K562 (cell line): ENCODE measurements around the gene CC2D2B. TPM values are rescaled to one million over a fixed set of nuclear protein-coding genes. Genes with fewer than 3 reads are reported as not detected.

Source experiments
- AFF1 ChIP-seq, 2 experiments: fragments of 450-650 bp; IDR thresholded peaks; 2 replicates each; pipeline ENCODE4 v1.6.1; 2018; ENCODE audit warnings: mild to moderate bottlenecking in 2 of 2, low read depth in 1 of 2; ENCODE audit not compliant: partially characterized antibody in 2 of 2
- ATF7 ChIP-seq: fragments of 450-650 bp; IDR thresholded peaks from 2 replicates; pipeline ENCODE4 v1.7.1; 2014; ENCODE audit warnings: mild to moderate bottlenecking, moderate library complexity
- CREB3L1 ChIP-seq: fragments of 450-650 bp; IDR thresholded peaks from 2 replicates; pipeline ENCODE4 v1.6.1; 2014; ENCODE audit warnings: low read depth, mild to moderate bottlenecking, moderate library complexity, borderline replicate concordance
- CTCF ChIP-seq, 3 experiments: IDR thresholded peaks in 2 of 3; conservative IDR thresholded peaks in 1 of 3; 2 replicates each; pipeline ENCODE4 v1.5.1; 2011 to 2012; ENCODE audit warnings: low read length in 3 of 3, mild to moderate bottlenecking in 3 of 3, control low read depth in 2 of 3, improper control_type of control experiment in 1 of 3, inconsistent platforms in 1 of 3, low read depth in 1 of 3, mixed read lengths in 1 of 3, moderate library complexity in 1 of 3; ENCODE audit not compliant: insufficient read depth in 2 of 3
- ETS1 ChIP-seq: conservative IDR thresholded peaks from 2 replicates; pipeline ENCODE4 v1.6.1; 2011; ENCODE audit warnings: low read depth, mild to moderate bottlenecking, low read length; ENCODE audit not compliant: control insufficient read depth
- GABPB2 ChIP-seq: fragments of 250-450 bp; sonication (Bioruptor Pico); conservative IDR thresholded peaks from 2 replicates; pipeline ENCODE4 v1.5.1; 2021; ENCODE audit warnings: mild to moderate bottlenecking
- HMBOX1 ChIP-seq: sonication (generic); IDR thresholded peaks from 2 replicates; pipeline ENCODE4 v1.6.1; 2016
- HNRNPLL ChIP-seq: fragments of 200-400 bp; formaldehyde crosslinking; IDR thresholded peaks from 2 replicates; pipeline ENCODE4 v1.6.1; 2017; ENCODE audit warnings: low read length, low read depth, mild to moderate bottlenecking; ENCODE audit not compliant: poor library complexity, severe bottlenecking
- HNRNPUL1 ChIP-seq: fragments of 200-400 bp; formaldehyde crosslinking; IDR thresholded peaks from 2 replicates; pipeline ENCODE4 v1.6.1; 2017; ENCODE audit warnings: low read length
- MEIS2 ChIP-seq: fragments of 450-650 bp; IDR thresholded peaks from 2 replicates; pipeline ENCODE4 v1.6.1; 2014; ENCODE audit warnings: mild to moderate bottlenecking; ENCODE audit not compliant: partially characterized antibody
- RBBP5 ChIP-seq: fragments of 200-600 bp; sonication (generic); IDR thresholded peaks from 2 replicates; pipeline ENCODE4 v1.6.1; 2012; ENCODE audit warnings: borderline replicate concordance, mild to moderate bottlenecking, low read length, control low read depth, inconsistent platforms; ENCODE audit not compliant: insufficient read depth, poor library complexity, severe bottlenecking
- SMC3 ChIP-seq: conservative IDR thresholded peaks from 2 replicates; pipeline ENCODE4 v1.6.1; 2011; ENCODE audit warnings: low read depth, low read length, improper control_type of control experiment; ENCODE audit not compliant: insufficient read depth
- ZBTB7A ChIP-seq: IDR thresholded peaks from 2 replicates; pipeline ENCODE4 v1.6.1; 2011; ENCODE audit warnings: low read depth, mild to moderate bottlenecking, low read length, moderate library complexity, borderline replicate concordance; ENCODE audit not compliant: control insufficient read depth
- ZNF77 ChIP-seq: fragments of 250-450 bp; sonication (Bioruptor Pico); IDR thresholded peaks from 2 replicates; pipeline ENCODE4 v1.5.0; 2020
- ZNF780A ChIP-seq: fragments of 250-450 bp; sonication (Bioruptor Pico); IDR thresholded peaks from 2 replicates; pipeline ENCODE4 v1.5.0; 2021; ENCODE audit warnings: mild to moderate bottlenecking
- polyA plus RNA-seq, 8 experiments: library from polyadenylated mRNA; depleted of rRNA in 4 of 8; stranded (reverse) in 5 of 8; unstranded in 3 of 8; fragments of >200 nt; fragmentation: Nextera tagmentation in 2 of 8; fragmentation: Illumina TruSeq in 1 of 8; extraction: Ambion mirVana in 2 of 8; extraction: Trizol in 1 of 8; gene quantifications; 2 replicates each; pipeline versions ENCODE4 v1.2.1 to v1.2.3, GENCODE V29; 2011 to 2014; ENCODE audit warnings: inconsistent platforms in 1 of 8, missing spikeins in 1 of 8
- total RNA-seq, 7 experiments: library from RNA; depleted of rRNA in 6 of 7; stranded (reverse); fragments of >200 nt in 6 of 7; fragmentation: Illumina TruSeq in 2 of 7; extraction: Trizol in 2 of 7; gene quantifications; 2 replicates each; pipeline versions ENCODE4 v1.2.1 to v1.2.3, GENCODE V29; 2011 to 2021; ENCODE audit warnings: low replicate concordance in 1 of 7

The CC2D2B gene
- total and polyA plus RNA-seq, 9 of the 15 experiments (the other 6 are each of a cell fraction or from before 2014, with no cell fraction given): 0.10 to 0.34 (median 0.20) TPM; not detected in 5

- peak in 1 of 2 experiments; percentile 89 for TF ChIP-seq AFF1 (IDR thresholded peaks at IDR 0.05; ENCODE audit: low read depth in 1 of 2, partially characterized antibody in 2 of 2)
- no peak for TF ChIP-seq ZNF780A (CRISPR knock-in tag)
- TF ChIP-seq CTCF (IDR thresholded peaks at IDR 0.05 in 2 of 3, conservative IDR thresholded peaks at IDR 0.05 in 1 of 3; ENCODE audit: insufficient read depth in 2 of 3, low read depth in 1 of 3, low read length in 3 of 3): peak in 2 of 3 experiments; percentile 13 to 26; a peak in 2 of 6 replicates
- no peak for TF ChIP-seq HNRNPUL1
- TF ChIP-seq HNRNPLL: peak; percentile 96
- no peak for TF ChIP-seq SMC3
- TF ChIP-seq CREB3L1: peak; percentile 46; the same call in 1 of the 2 replicates
- TF ChIP-seq ZNF77 (CRISPR knock-in tag): no peak
- TF ChIP-seq ETS1: peak; percentile 59; the same call in 1 of the 2 replicates
- no peak for TF ChIP-seq GABPB2 (CRISPR knock-in tag)
- peak; percentile 53; the same call in 1 of the 2 replicates for TF ChIP-seq ZBTB7A
- TF ChIP-seq MEIS2: peak; percentile 35
- 0 out of 2 replicates have a peak, but pooled peaks have one; percentile 41 for TF ChIP-seq ATF7
- TF ChIP-seq RBBP5: peak; percentile 66
- peak; percentile 33; the same call in 1 of the 2 replicates for TF ChIP-seq HMBOX1
Observed at GRCh38 chr10:95907456-95908253, at the start of gene CC2D2B (continued).
